Measurements from ENCODE around the gene DES. TPM values are rescaled to one million over a fixed set of nuclear protein-coding genes. Genes with fewer than 3 reads are reported as not detected.
"Not testable (repeated sequence)": the region's sequence is repeated elsewhere in the genome, so short reads cannot be mapped to it uniquely, and the experiment has no call there.

The DES gene
- total and polyA plus RNA-seq, 2 experiments from 2014 or later = 1.3 to 2.0 TPM

GRCh38 chr2:219407343-219407742, 10.8 kb upstream of the DES start:
- not testable (repeated sequence) for H3K27ac ChIP-seq (ENCODE audit: low read depth)

GRCh38 chr2:219408204-219408603, 10.0 kb upstream of the DES start:
- Mint-ChIP-seq H3K27me3 (ENCODE audit: insufficient read depth, low read depth, poor library complexity) (peaks cover 13% of the 10 kb centered on the region), H3K36me3 (ENCODE audit: low read depth) (no peaks in the 10 kb centered on the region), H3K27ac (no peak overlapping the region), H3K4me1 (peaks cover 17% of the 10 kb centered on the region), H3K4me3 (no peak overlapping the region), H3K9me3 (peaks cover 6% of the 10 kb centered on the region; the same call in 2 of the 3 replicates)
- no peak overlapping the region for H2AFZ ChIP-seq
- H4K20me1 ChIP-seq (replicated peaks; ENCODE audit: insufficient read depth) = no peaks in the 10 kb centered on the region
- no peak overlapping the region for H3K27ac ChIP-seq (ENCODE audit: low read depth)
- H3K4me2 ChIP-seq = no peak overlapping the region
- no peaks in the 10 kb centered on the region; the same call in 1 of the 2 replicates for H3K9me2 ChIP-seq (ENCODE audit: insufficient read depth)
- peaks cover 11% of the 10 kb centered on the region for H3K4me1 ChIP-seq (ENCODE audit: insufficient read depth)
- no peak for TF ChIP-seq ZNF331 (CRISPR knock-in tag; IDR thresholded peaks at IDR 0.05; ENCODE audit: low read depth)
- no peak for TF ChIP-seq ETS1 (IDR thresholded peaks at IDR 0.05)
- no peak for TF ChIP-seq CTCF (conservative IDR thresholded peaks at IDR 0.05; ENCODE audit: low read depth in 2 of 2)
- no peaks in the 10 kb centered on the region for H3K36me3 ChIP-seq (ENCODE audit: insufficient read depth)
- DNase-seq (ENCODE audit: low spot score) (no peak), ATAC-seq (no peak)
- no peaks in the 10 kb centered on the region for H3K27me3 ChIP-seq (ENCODE audit: insufficient read depth)
- no peaks in the 10 kb centered on the region for H3K79me2 ChIP-seq (replicated peaks; ENCODE audit: insufficient read depth)
- H3K4me3 ChIP-seq = no peak overlapping the region
- peaks cover 2% of the 10 kb centered on the region; the same call in 1 of the 2 replicates for H3F3A ChIP-seq (replicated peaks; ENCODE audit: low read depth)

More at GRCh38 chr2:219407343-219407742, 10.8 kb upstream of the DES start:
- Mint-ChIP-seq H3K27me3 (ENCODE audit: insufficient read depth, low read depth, poor library complexity) (peaks cover 13% of the 10 kb centered on the region), H3K4me1 (peaks cover 25% of the 10 kb centered on the region)
- not testable (repeated sequence) for H2AFZ ChIP-seq; H3K36me3 Mint-ChIP-seq (ENCODE audit: low read depth); H3K27ac Mint-ChIP-seq; ATAC-seq; H3K9me2 ChIP-seq (ENCODE audit: insufficient read depth); H3K4me3 ChIP-seq; H3K4me2 ChIP-seq; H3F3A ChIP-seq (replicated peaks; ENCODE audit: low read depth); H3K36me3 ChIP-seq (ENCODE audit: insufficient read depth); H3K79me2 ChIP-seq (replicated peaks; ENCODE audit: insufficient read depth); H3K4me3 Mint-ChIP-seq; H4K20me1 ChIP-seq (replicated peaks; ENCODE audit: insufficient read depth); H3K9me3 Mint-ChIP-seq; DNase-seq (ENCODE audit: low spot score); H3K27me3 ChIP-seq (ENCODE audit: insufficient read depth)
- H3K4me1 ChIP-seq (ENCODE audit: insufficient read depth) = peaks cover 15% of the 10 kb centered on the region

- Histone ChIP-seq H2AFZ (no peak overlapping the region), H3K79me2 (replicated peaks; ENCODE audit: insufficient read depth) (no peaks in the 10 kb centered on the region), H3K4me2 (no peak overlapping the region), H3K36me3 (ENCODE audit: insufficient read depth) (no peaks in the 10 kb centered on the region), H3K27me3 (ENCODE audit: insufficient read depth) (no peaks in the 10 kb centered on the region), H3K4me3 (no peak overlapping the region), H3K4me1 (ENCODE audit: insufficient read depth) (peaks cover 11% of the 10 kb centered on the region), H3K27ac (ENCODE audit: low read depth) (no peak overlapping the region), H3F3A (replicated peaks; ENCODE audit: low read depth) (peaks cover 2% of the 10 kb centered on the region; the same call in 1 of the 2 replicates), H4K20me1 (replicated peaks; ENCODE audit: insufficient read depth) (no peaks in the 10 kb centered on the region), H3K9me2 (ENCODE audit: insufficient read depth) (no peaks in the 10 kb centered on the region; the same call in 1 of the 2 replicates)
- H3K27me3 Mint-ChIP-seq (ENCODE audit: insufficient read depth, low read depth, poor library complexity) = peaks cover 13% of the 10 kb centered on the region
- H3K27ac Mint-ChIP-seq = no peak overlapping the region
- H3K4me3 Mint-ChIP-seq = no peak overlapping the region
- H3K9me3 Mint-ChIP-seq = peaks cover 6% of the 10 kb centered on the region; the same call in 2 of the 3 replicates
- ATAC-seq (no peak), DNase-seq (ENCODE audit: low spot score) (no peak)
- H3K4me1 Mint-ChIP-seq = peaks cover 14% of the 10 kb centered on the region
- no peaks in the 10 kb centered on the region for H3K36me3 Mint-ChIP-seq (ENCODE audit: low read depth)
- TF ChIP-seq ETS1 (IDR thresholded peaks at IDR 0.05) (no peak), POLR2AphosphoS5 (IDR thresholded peaks at IDR 0.05; ENCODE audit: low read depth) (no peak), ZNF114 (CRISPR knock-in tag; IDR thresholded peaks at IDR 0.05) (no peak), ZNF462 (CRISPR knock-in tag; IDR thresholded peaks at IDR 0.05) (no peak)
Observed at GRCh38 chr2:219408631-219409030, 9.5 kb upstream of the DES start.
